GM18498 (cell line): ENCODE data around the gene PTPRD.
"Not testable (repeated sequence)": the region's sequence is repeated elsewhere in the genome, so short reads cannot be mapped to it uniquely, and the experiment has no call there.

Source experiments
- ATAC-seq: cut with Tn5 transposase; IDR thresholded peaks from one replicate; pipeline ENCODE4 v1.9.1; 2021; ENCODE audit warnings: mild to moderate bottlenecking, moderate library complexity; ENCODE audit not compliant: unreplicated experiment

PTPRD gene

DNA sequence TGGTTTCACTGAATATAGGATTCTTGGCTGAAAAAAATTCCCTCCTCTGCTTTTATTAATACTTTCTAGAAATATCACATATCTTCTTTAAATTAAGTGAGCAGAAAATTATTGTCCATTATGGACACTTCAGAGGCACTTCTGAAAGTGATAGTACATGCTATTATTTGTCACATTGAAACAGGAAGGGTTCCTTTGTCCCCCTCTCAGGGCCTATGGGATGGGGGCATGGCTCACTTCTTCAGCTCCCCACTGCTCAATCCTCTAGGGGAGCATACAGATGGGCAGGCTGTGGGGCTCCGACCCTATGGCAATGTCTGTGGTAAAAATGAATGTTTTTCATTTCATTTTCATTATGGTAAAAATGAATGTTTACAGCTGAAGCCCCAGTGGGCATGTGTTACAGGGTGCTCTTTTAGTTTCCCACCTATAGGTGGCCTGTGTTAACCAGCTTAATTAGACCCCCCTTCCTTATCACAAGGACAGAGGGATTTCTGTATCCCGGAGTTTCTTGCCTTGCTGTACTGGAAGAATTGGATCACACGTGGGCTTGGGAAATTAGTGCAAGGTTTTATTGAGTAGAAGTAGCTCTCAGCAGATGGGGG is 1225.2 kb downstream of the PTPRD start:
- no peak for ATAC-seq

DNA sequence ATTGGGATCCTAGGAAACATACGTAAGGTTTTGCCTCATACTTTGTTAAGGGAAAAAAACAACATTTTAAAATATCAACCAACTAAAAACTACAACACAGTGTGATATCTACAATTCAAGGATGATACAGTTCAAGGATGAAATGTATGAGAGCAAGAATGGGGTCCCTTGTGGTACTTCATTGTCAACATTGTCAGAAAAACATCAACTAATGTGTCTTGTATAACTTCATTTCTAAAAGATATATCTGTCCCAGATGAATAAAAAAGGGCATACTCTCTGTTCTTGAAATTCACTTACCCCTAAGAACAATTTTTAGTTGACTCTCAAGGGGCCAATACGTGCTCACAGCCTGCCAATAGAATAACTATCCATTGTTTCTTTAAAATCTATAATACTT is 1250.5 kb downstream of the PTPRD start:
- ATAC-seq = no peak

DNA sequence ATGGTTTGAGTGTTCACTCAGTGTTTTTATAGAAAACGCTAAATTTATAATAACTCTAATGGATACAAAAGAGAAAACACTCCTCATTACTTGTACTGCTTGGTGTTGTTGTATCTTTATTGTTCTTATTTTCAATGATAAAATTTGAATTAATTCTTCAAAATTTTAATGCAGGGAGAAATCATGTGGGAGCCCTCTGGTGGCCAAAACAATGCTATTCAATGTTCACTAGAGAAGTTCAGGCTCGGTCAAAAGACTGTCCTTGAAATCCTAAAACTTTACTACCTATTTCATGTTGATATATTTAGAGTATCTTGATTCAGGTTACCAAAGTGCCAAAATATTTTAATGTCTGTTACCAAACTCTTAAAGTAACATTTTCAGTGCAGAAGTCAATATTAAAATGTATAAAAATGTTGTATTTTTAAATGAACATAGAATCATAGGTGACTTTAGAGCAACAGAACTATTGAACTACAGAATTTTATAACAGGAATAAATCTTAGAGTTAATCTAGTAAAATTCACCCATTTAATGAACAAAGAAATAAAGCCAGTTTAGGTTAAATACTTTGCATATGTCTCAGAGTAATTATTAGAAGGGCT is 1259.8 kb downstream of the PTPRD start:
- no peak for ATAC-seq

DNA sequence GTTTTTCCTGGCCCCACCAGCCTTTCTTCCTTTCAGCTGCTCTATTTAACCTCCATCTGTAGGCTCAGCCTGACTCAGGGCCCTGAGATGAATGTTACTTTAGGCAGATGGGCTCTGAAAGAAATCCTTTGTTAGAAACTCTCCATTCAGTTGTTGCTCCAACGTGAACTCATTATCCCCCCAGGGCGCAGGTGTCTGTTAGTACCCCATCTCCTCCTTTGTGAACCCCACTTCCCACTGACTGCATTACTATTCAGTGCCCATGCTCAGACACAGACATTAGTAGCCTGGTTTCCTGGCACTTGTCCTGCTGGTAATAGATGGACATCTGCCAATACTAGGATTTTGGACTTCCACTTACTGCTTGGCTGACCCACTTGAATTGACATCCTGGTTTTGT is 1271.6 kb downstream of the PTPRD start:
- ATAC-seq = no peak

DNA sequence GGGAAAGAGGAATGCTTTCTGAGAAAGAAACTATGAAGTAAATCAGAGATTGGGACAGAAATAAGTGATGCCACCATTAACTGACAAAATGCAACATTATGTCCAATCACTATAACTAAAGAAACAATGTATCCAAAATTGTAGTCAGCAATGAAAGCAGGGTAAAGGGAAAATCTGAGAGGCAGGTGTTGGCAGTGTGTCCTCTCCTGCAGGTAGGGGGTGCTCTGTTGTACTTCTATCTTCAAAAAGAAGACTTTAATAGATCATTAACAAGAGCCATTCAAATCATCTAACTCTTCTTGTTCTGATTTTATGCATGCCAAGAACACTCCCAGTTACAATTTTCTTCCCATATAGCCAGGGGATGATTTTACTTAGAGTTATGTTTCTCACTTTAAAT is 1275.7 kb downstream of the PTPRD start:
- no peak for ATAC-seq

DNA sequence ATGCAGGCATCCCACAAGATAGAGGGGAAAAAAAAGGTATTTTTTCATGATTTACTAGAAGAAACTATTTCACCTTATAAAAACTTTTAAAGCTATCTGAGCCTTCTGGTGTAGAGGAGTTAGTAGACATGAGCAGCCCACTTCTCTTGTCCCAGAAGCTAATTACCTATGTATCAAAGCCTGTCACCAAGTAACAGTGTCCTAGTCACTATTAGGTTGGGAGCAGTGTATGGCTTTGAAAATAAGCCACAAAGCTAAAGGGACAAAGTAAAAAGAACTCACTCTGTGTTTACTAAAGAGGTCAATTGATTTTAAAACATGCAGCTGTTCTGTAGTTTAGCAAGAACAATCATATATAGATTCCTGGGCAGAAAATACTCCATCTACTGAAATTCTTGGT is 1286.1 kb downstream of the PTPRD start:
- no peak for ATAC-seq

DNA sequence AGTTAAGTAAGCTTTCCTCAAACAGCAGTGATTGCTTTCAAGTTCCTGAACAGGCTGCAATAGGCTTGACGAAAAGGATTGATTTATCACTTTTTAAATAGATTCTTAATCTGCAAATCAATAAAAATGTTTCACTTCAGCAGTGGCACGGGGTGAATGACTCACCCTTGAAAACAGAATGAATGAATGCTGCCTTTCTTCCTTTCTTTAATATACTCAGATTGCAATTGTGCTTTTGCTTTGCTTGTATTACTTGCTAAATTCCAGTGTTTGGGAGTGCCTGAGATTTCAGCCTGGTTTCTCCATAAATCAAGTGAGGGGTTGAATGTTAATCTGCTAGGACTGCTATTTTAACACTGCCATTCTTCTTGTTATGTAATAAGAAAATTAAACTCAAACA is 1293.8 kb downstream of the PTPRD start:
- no peak for ATAC-seq

DNA sequence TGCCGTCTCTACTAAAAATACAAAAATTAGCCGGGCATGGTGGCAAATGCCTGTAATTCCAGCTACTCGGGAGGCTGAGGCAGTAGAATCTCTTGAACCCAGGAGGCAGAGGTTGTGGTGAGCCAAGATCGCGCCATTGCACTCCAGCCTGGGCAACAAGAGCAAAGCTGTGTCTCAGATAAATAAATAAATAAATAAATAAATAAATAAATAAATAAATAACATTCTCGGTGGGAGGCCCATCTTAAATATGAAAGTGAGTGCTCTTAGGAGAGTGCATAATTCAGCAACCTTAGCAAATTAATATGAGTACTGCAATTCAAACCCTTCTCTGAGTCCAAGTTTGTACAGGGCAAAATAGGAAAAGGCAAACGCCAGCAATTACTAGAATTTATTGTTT is 1302.1 kb downstream of the PTPRD start:
- ATAC-seq = not testable (repeated sequence)

DNA sequence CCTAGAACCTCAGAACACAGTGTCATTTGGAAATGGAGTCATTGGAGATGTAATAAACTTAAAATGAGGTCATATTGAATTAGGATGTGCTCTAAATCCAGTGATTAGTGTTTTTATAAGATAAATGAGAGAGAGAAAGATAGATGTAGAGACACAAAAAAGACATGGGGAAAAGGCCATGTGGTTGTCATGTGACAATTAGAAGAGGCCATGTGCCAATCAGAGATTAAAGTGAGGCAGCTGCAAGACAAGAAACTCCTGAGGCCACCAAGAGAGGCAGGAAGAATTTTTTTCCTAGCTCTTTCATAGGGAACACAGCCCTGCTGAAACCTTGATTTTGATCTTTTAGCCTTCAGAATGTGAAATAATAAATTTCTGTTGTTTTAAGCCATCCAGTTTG is 1307.2 kb downstream of the PTPRD start:
- no peak for ATAC-seq

DNA sequence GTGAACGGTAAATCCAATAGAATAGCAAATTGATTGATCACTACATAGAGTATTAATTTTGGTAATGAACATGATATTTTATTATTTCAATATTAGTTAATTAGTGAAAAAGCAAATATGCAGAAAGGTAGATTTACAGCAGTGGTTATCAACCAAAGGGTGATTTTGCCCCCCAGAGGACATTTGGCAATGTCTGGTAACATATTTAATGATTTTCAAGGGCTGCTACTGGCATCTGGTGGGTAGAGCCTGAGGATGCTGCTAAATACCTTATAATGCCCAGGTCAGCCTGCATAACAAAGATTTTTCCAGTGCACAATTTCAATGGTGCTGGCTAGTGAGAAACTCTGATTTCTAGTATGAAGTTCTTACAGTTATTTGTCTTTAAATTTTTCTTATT is 1313.7 kb downstream of the PTPRD start:
- ATAC-seq = no peak

DNA sequence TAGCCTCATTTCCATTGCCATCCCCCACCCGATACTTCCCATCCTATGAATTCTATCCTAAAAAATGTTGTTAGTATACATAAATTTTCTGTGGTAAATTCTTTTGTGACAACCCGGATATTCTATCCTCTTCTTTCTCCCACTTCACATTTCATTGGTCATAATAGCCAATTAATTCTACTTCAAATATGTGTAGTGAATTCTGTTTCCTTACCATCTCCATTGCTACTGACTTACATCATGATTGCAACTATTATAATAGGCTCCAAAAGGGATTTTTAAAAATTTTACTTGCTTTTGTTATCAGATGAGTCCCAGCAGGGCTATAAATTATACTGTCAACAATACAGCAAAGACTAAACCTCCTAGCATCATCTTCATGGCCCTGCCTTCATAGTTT is 1326.8 kb downstream of the PTPRD start:
- no peak for ATAC-seq

DNA sequence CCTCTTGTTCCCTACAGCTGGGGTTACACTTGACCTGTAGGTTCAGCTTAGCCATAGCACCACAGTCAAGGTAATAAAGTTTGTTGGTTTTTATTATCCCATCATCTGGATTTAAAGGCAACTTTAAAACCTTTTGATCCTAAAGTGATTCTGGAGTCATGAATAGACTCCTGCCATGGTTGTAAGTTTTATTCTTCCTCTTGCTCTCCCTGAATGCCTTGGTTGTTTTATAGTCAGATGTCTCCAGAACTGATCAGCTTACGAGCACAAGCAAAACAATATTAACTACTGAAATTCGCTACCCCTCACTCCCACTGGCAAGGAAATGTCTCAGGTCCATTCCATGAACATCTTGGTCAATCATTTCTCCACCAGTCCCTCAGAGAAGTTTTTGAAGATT is 1328.6 kb downstream of the PTPRD start:
- no peak for ATAC-seq

DNA sequence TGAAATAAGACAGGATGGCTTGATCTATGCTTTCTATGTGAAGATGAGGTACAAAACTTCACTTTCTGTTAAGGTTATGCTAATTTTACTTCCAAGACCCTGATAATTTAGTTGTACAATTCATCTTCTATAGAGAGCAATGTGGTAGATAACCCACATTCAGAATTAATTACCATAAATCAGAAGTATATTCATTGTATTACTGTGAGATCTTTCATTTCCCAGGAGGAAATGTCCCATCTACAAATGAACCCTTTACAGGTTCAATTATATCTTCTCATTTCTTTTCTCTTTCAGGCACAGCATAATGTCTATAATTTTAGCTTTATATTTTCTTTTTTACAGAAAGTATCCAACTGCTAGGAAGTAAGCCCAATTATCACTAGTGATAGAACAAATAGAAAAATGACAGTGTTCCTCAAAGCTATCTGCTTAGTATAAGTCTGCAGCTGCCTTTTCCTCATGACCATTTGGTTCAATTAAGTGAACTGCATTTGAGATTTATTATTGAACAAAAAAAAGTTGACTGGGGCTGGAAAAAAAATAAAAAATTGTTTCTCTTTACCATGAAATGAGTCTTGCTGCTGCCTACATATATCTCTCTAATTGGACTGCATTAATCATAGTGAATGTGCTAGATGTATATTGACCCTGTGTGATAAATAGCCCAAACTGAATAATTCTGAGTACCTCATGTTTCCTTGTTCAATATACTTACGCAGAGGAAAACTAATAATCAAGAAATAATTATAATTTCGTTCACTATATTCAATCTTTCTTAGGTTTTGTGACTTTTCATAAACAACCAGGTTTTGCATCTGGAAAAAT is 1329.4 kb downstream of the PTPRD start:
- no peak for ATAC-seq

DNA sequence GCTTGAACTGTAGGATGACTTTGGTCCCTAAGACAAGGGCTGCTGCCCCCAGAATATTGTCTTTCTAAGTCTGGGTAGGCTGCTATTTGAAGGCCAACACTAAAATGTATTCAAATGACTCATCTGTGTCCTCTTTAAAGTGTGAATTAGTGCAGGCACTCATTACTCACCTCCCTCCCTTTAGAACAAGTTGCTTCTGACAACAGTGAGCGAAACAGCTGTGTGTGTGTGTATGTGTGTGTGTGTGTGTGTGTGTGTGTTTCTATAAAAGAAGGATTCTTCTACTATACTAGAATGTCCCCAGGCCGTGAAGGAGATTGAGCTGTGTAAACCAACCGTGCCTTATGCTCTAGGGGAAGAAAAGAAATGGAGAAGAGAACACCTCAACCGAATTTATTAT is 1337.2 kb downstream of the PTPRD start:
- ATAC-seq = no peak

DNA sequence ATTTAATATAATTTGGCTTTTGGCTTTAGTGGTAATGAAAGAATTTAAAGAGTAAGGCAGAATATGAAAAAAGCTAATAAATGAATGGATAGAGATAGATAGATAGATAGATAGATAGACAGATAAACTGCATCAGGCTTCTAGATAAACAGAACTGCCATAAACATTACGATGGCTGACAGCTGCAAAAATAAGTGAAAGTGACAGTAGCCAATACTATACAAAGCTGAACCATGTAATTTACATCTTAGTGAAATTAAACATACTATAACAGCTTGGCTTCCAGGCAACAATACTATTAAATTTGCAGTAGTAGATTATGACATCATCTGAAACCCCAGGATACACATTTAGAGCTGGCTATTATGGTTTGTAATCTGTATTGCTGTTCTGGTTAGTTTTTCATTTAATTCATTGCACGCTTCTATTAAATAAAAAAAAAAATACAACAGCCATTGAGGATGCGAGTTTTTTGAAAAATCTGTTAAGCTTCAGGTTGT is 1354.8 kb downstream of the PTPRD start:
- no peak for ATAC-seq

DNA sequence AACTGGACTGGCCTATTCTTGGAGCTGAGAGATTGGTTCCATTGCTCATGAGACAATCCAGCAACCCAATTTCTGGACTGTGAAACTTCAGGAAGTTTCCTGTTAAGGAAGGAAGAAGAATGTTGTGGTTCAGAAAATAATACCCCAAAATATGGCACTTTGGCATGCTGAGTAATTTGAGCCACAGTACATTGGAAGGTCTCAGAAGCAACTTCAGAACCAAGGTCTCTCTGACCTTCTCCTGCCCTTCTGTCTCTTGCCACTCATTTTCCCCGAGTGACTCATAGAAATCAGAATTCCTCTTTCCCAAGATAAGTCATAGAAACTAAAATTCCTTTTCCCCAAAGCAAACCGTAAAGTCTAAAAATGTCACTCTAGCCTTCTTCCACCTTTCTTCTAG is 1366.1 kb downstream of the PTPRD start:
- ATAC-seq = no peak

DNA sequence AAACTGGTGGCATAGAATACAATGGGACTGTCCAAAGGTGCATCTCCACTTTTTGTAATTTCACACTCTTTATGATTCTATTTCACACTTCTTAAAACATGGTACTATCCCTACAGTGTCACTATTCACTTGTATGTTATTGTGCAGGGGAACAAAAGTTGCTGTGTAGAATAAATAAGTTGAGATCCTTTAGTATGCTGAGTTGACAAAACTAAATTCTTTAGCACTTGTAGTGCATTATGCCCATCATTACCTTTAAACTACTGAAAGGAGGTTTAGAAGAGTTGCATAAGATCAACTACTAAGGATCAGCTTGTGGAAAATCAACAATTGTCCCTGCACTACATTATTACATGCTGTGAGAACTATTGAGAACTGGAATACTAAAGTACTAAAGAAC is 1380.9 kb downstream of the PTPRD start:
- no peak for ATAC-seq

DNA sequence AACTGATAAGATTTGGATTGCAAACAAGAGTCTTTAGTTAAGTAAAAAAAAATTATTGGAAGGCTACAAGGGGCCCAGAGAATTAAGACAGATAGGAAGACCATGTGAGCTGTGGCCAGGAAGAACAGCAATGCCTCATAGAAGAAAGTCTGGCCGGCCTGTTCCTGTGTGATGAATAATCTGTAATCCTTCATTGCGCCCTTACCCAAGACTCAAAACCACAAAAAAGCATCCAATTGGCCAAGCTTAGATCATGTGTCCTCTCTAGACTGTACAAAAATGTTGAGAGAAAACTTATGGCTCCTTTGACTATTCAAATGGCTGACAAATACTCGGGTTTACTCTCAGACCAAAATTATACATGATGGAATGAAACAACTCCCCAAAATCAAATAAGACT is 1383.5 kb downstream of the PTPRD start:
- no peak for ATAC-seq

DNA sequence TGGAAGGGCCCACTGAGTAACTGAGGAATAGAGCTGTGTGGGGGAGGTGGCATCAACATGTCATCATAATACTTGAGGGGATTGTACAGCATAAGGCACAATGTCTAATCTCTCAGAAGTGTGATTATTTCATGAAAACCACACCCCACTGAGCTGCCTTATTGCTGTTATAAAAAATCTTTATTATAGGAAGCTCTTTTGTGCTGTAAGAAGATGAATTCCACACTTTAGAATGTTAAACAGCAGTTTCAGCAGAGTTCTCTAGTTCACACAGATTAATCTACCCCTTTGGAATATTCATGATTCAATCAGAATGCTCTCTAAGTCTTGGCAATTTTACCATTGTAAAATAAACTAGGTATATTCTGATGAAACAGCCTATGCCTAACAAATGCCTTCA is 1389.6 kb downstream of the PTPRD start:
- no peak for ATAC-seq

DNA sequence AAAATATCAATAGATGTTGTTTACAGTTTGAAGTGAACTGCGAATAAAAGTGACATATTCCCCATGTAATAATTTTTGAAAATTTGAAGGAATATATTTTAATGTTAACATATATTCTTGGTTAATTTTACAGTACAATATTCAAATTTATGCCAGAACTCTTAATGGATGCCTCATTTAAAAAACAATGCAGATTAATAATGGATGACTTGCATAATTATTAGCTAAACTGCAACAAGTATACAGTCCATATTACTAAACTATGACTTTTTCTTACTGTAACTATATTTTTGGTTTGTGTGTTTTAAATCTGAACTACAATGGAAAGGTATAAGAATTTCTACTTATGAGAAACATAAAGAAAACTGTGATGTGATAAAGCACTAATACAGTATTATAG is 1390.1 kb downstream of the PTPRD start:
- ATAC-seq = no peak

DNA sequence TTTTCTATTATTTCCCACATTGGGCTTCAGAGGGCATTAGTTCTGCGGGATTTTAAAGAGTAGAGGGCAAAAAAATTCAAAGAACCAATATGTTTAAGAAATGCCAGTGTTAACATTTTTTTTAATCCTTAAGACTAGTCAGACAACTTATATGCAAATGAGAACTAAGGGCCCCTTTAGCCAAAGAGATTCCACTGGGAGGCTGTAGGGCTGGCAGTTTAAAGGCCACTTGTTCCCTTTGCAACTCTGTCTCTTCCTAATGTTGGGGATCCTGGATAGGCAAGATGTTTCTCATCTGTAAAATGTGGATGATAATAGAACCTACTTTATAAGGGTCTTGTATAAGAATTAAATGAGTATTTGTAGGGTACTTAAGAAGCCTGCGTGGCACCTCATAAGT is 1395.9 kb downstream of the PTPRD start:
- ATAC-seq = no peak

DNA sequence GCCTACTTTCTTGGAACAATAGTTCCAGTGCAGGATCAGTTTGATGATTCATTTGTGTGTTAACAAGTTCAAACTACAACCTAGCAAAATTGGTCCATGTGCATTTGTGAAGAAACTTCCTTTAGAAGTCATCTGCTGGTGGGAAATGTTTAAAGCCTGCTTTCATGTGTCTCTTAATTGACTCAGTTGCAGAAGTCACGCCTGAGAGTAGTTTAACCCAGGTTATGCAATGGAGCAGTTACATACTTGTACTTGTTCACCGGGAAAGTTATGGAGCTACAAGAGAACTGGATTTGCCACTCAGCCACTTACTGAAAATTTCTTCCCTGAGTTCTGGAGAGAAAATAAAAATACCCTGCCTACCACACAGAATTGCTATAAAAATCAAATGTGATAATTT is 1397.8 kb downstream of the PTPRD start:
- ATAC-seq = no peak
